BJ (cell line): ENCODE measurements around the gene PPP1R13L. TPM values are rescaled to one million over a fixed set of nuclear protein-coding genes. Genes with fewer than 3 reads are reported as not detected.

Experiments
- CTCF ChIA-PET: fragments of 350-600 bp; formaldehyde crosslinking; extraction: SDS; loops from one replicate; lab custom pipeline; 2021; ENCODE audit warnings: antibody characterized with exemption, inconsistent platforms; lab: Yijun Ruan, JAX
- POLR2A ChIA-PET: fragments of 300-600 bp; sonication (Branson Sonifier 250); formaldehyde crosslinking; extraction: SDS; loops from one replicate; lab custom pipeline; 2021; ENCODE audit warnings: antibody characterized with exemption; lab: Charles Lee
- DNase-seq: peaks from one replicate; pipeline ENCODE4 v3.0.0-alpha.2; 2011; ENCODE audit warnings: low read depth
- H3K27me3 ChIP-seq: 2 replicates; pipeline ENCODE4 v1.6.0; 2011; ENCODE audit warnings: low read length; ENCODE audit not compliant: control insufficient read depth, insufficient read depth
- H3K36me3 ChIP-seq: 2 replicates; pipeline ENCODE4 v1.5.1; 2011; ENCODE audit warnings: low read length; ENCODE audit not compliant: control insufficient read depth, insufficient read depth
- H3K4me3 ChIP-seq: 2 replicates; pipeline ENCODE4 v1.5.1; 2011; ENCODE audit warnings: low read depth, mild to moderate bottlenecking, control low read depth, low read length
- CTCF ChIP-seq: IDR thresholded peaks from 2 replicates; pipeline ENCODE4 v1.5.1; 2011; ENCODE audit warnings: low read depth, mild to moderate bottlenecking, control low read depth, inconsistent platforms, low read length, moderate library complexity; ENCODE audit not compliant: insufficient read depth
- polyA plus RNA-seq: library from polyadenylated mRNA; depleted of rRNA; stranded (reverse); fragments of >200 nt; gene quantifications from 2 replicates; pipeline ENCODE4 v1.2.3, GENCODE V29; 2011

PPP1R13L gene
- polyA plus RNA-seq, 1 experiment: 12.3 TPM

- no peaks in the 10 kb centered on the region for H3K27me3 ChIP-seq
- POLR2A ChIA-PET: no interaction called here
- CTCF ChIA-PET: no interaction called here
Measured at GRCh38 chr19:45363861-45364459, 40.9 kb downstream of the PPP1R13L start.

GRCh38 chr19:45362291-45362690 is 42.6 kb downstream of the PPP1R13L start:
- DNase-seq: no peak
- peaks cover 22% of the 10 kb centered on the region for H3K36me3 ChIP-seq
- no peak for TF ChIP-seq CTCF
- no peak overlapping the region for H3K4me3 ChIP-seq
- ChIA-PET CTCF (no interaction called here), POLR2A (no interaction called here)
- H3K27me3 ChIP-seq: no peaks in the 10 kb centered on the region

More at GRCh38 chr19:45363861-45364459, 40.9 kb downstream of the PPP1R13L start:
- no peak for TF ChIP-seq CTCF
- peaks cover 19% of the 10 kb centered on the region for H3K36me3 ChIP-seq
- H3K4me3 ChIP-seq: no peak overlapping the region
- no peak for DNase-seq

GRCh38 chr19:45361608-45362007 is 43.3 kb downstream of the PPP1R13L start:
- no peak for DNase-seq
- POLR2A ChIA-PET: no interaction called here
- CTCF ChIA-PET: no interaction called here

GRCh38 chr19:45358213-45358792 is 46.6 kb downstream of the PPP1R13L start:
- Histone ChIP-seq H3K4me3 (no peak overlapping the region), H3K36me3 (peaks cover 38% of the 10 kb centered on the region), H3K27me3 (no peaks in the 10 kb centered on the region)
- no peak for TF ChIP-seq CTCF
- no peak for DNase-seq
- CTCF ChIA-PET: interaction anchor here (1.1 to 1.5 kb wide), 2 partner anchors 19 to 127 kb away, joined by 3 read pairs; no protein-coding TSS in a partner anchor
- POLR2A ChIA-PET: no interaction called here

More at GRCh38 chr19:45361608-45362007, 43.3 kb downstream of the PPP1R13L start:
- TF ChIP-seq CTCF: no peak
- peaks cover 25% of the 10 kb centered on the region for H3K36me3 ChIP-seq
- H3K27me3 ChIP-seq: no peaks in the 10 kb centered on the region
- no peak overlapping the region for H3K4me3 ChIP-seq

GRCh38 chr19:45357445-45357783 is 47.5 kb downstream of the PPP1R13L start:
- Histone ChIP-seq H3K4me3 (no peak overlapping the region), H3K27me3 (no peaks in the 10 kb centered on the region), H3K36me3 (peaks cover 38% of the 10 kb centered on the region)
- ChIA-PET POLR2A (no interaction called here), CTCF (interaction anchor here (1.1 to 1.5 kb wide), 2 partner anchors 18 to 128 kb away, joined by 3 read pairs; no protein-coding TSS in a partner anchor)
- TF ChIP-seq CTCF: no peak
- DNase-seq: no peak
